GM12878 (cell line): Measurements from ENCODE around the gene SSR1. TPM values are rescaled to one million over a fixed set of nuclear protein-coding genes. Genes with fewer than 3 reads are reported as not detected.

ENCODE experiments used
- ATAC-seq: fragments of 200-7000 bp; cut with Tn5 transposase; 3 replicates; pipeline ENCODE4 v1.9.1; 2020; ENCODE audit warnings: mild to moderate bottlenecking, moderate library complexity
- BruUV-seq: library from RNA; stranded (reverse); fragments of 400-500 nt; replicated peaks from 2 replicates; lab custom pipeline; 2021; lab: Mats Ljungman, UMichigan
- CTCF ChIA-PET: fragments of 300-600 bp; sonication (Branson Sonifier 250); formaldehyde crosslinking; extraction: SDS; loops from one replicate; lab custom pipeline; 2021; ENCODE audit warnings: inconsistent platforms; lab: Yijun Ruan, JAX
- POLR2A ChIA-PET: fragments of 350-600 bp; formaldehyde crosslinking; extraction: SDS; loops from one replicate; lab custom pipeline; 2021; ENCODE audit warnings: inconsistent platforms; lab: Charles Lee
- RAD21 ChIA-PET: fragments of 300-600 bp; sonication (Branson Sonifier 250); formaldehyde crosslinking; loops from one replicate; lab custom pipeline; 2023; ENCODE audit warnings: antibody characterized with exemption; ENCODE audit not compliant: unreplicated experiment; lab: Charles Lee
- SMC1A ChIA-PET: fragments of 300-600 bp; sonication (Branson Sonifier 250); formaldehyde crosslinking; loops from one replicate; lab custom pipeline; 2023; ENCODE audit not compliant: unreplicated experiment, uncharacterized antibody; lab: Charles Lee
- DNase-seq: peaks from one replicate; pipeline ENCODE4 v3.0.0-alpha.2; 2011; ENCODE audit warnings: low read depth, low spot score
- FAIRE-seq: peaks from 3 replicates; lab custom pipeline; 2011; peaks lifted over from hg19 to GRCh38; lab: Jason Lieb, UNC
- H2AFZ ChIP-seq: 2 replicates; pipeline ENCODE4 v1.6.0; 2011; ENCODE audit warnings: low read depth, low read length, control low read depth; ENCODE audit not compliant: control insufficient read depth
- H3K27ac ChIP-seq: 2 replicates; pipeline ENCODE4 v1.5.1; 2011; ENCODE audit warnings: control low read depth; ENCODE audit not compliant: control insufficient read depth, insufficient read depth
- H3K27me3 ChIP-seq, 2 experiments: replicated peaks in 1 of 2; 2 replicates each; pipeline versions ENCODE4 v1.6.0 to v1.6.1; 2011; ENCODE audit warnings: low read length in 1 of 2; ENCODE audit not compliant: control insufficient read depth in 2 of 2, insufficient read depth in 2 of 2
- H3K36me3 ChIP-seq, 2 experiments: 2 replicates each; pipeline ENCODE4 v1.5.1; 2011; ENCODE audit warnings: low read length in 1 of 2; ENCODE audit not compliant: control insufficient read depth in 2 of 2, insufficient read depth in 2 of 2
- H3K4me1 ChIP-seq: 2 replicates; pipeline ENCODE4 v1.6.1; 2011; ENCODE audit warnings: mild to moderate bottlenecking, low read length, moderate library complexity, mixed read lengths; ENCODE audit not compliant: control insufficient read depth, insufficient read depth
- H3K4me2 ChIP-seq: 2 replicates; pipeline ENCODE4 v1.6.0; 2011; ENCODE audit warnings: control low read depth; ENCODE audit not compliant: control insufficient read depth, insufficient read depth
- H3K4me3 ChIP-seq: fragments of 200-600 bp; sonication (generic); 2 replicates; pipeline ENCODE4 v1.5.1; 2016
- H3K79me2 ChIP-seq: 2 replicates; pipeline ENCODE4 v1.6.0; 2011; ENCODE audit warnings: low read length; ENCODE audit not compliant: control insufficient read depth, insufficient read depth
- H3K9ac ChIP-seq: 2 replicates; pipeline ENCODE4 v1.8.0; 2011; ENCODE audit warnings: low read length, control low read depth, mixed read lengths; ENCODE audit not compliant: control insufficient read depth, insufficient read depth
- H3K9me3 ChIP-seq: replicated peaks from 3 replicates; pipeline ENCODE4 v1.5.1; 2011; ENCODE audit warnings: mild to moderate bottlenecking, low read length; ENCODE audit not compliant: control insufficient read depth, insufficient read depth
- H4K20me1 ChIP-seq: 2 replicates; pipeline ENCODE4 v1.6.0; 2011; ENCODE audit not compliant: control insufficient read depth, insufficient read depth
- BHLHE40 ChIP-seq, 2 experiments: fragments of 450-650 bp in 1 of 2; IDR thresholded peaks; 2 replicates each; pipeline ENCODE4 v1.6.1; 2011 to 2017; ENCODE audit warnings: low read depth in 2 of 2, borderline replicate concordance in 1 of 2, improper control_type of control experiment in 1 of 2, low read length in 1 of 2, mild to moderate bottlenecking in 1 of 2
- E2F8 ChIP-seq: fragments of 450-650 bp; IDR thresholded peaks from 2 replicates; pipeline ENCODE4 v1.6.1; 2018; ENCODE audit warnings: mild to moderate bottlenecking, low read depth, moderate library complexity; ENCODE audit not compliant: partially characterized antibody
- SMAD1 ChIP-seq: fragments of 450-650 bp; IDR thresholded peaks from 2 replicates; pipeline ENCODE4 v1.6.1; 2018; ENCODE audit warnings: mild to moderate bottlenecking, low read depth; ENCODE audit not compliant: partially characterized antibody
- SPI1 ChIP-seq: IDR thresholded peaks from 2 replicates; pipeline ENCODE4 v1.6.1; 2011; ENCODE audit warnings: low read depth, mild to moderate bottlenecking, low read length, moderate library complexity, borderline replicate concordance; ENCODE audit not compliant: insufficient read depth
- TBL1XR1 ChIP-seq: IDR thresholded peaks from 2 replicates; pipeline ENCODE4 v1.6.1; 2012; ENCODE audit warnings: low read depth, low read length, improper control_type of control experiment
- ZNF592 ChIP-seq: fragments of 450-650 bp; IDR thresholded peaks from 2 replicates; pipeline ENCODE4 v1.6.1; 2017; ENCODE audit warnings: mild to moderate bottlenecking, moderate library complexity
- WGBS: methylation state at CpG from one replicate; pipeline ENCODE4 v1.1.6; 2016; ENCODE audit warnings: low lambda C conversion rate; ENCODE audit not compliant: insufficient replicate concordance, insufficient coverage; ENCODE audit errors: missing lambda C conversion rate; 5-methylcytosine and 5-hydroxymethylcytosine counted together
- in situ Hi-C: fragments of 300-500 bp; cut with MboI; formaldehyde crosslinking; loops from 9 replicates; pipeline ENCODE4 v1.14.3; 2018; ENCODE audit warnings: mixed read lengths
- intact Hi-C: fragments of 100-400 bp; cut with micrococcal nuclease; formaldehyde crosslinking; loops from one replicate; pipeline ENCODE4 v1.14.2; 2022; ENCODE audit not compliant: unreplicated experiment
- polyA plus RNA-seq, 11 experiments: library from polyadenylated mRNA; depleted of rRNA in 4 of 11; unstranded in 6 of 11; stranded (reverse) in 5 of 11; fragments of >200 nt; fragmentation: Nextera tagmentation in 4 of 11; fragmentation: Illumina TruSeq in 1 of 11; extraction: Ambion mirVana in 4 of 11; extraction: Trizol in 1 of 11; gene quantifications; 1 replicate in 1 of 11; 2 replicates in 10 of 11; pipeline versions ENCODE4 v1.2.1 to v1.2.3, GENCODE V29; 2011 to 2016; ENCODE audit warnings: inconsistent platforms in 2 of 11, missing spikeins in 2 of 11, low read depth in 1 of 11
- total RNA-seq, 4 experiments: library from RNA; depleted of rRNA in 3 of 4; stranded (reverse); fragments of >200 nt in 3 of 4; fragmentation: Illumina TruSeq in 1 of 4; extraction: Trizol in 1 of 4; gene quantifications; 2 replicates each; pipeline versions ENCODE4 v1.2.1 to v1.2.3, GENCODE V29; 2013 to 2021
- TF ChIP-seq, protein P1 (sequence below): IDR thresholded peaks from 2 replicates; pipeline ENCODE4 v1.6.1; 2011; ENCODE audit warnings: mild to moderate bottlenecking, low read depth, low read length, moderate library complexity; ENCODE audit not compliant: insufficient replicate concordance

Gene SSR1
- total and polyA plus RNA-seq, 10 of the 15 experiments (the other 5 are each of a cell fraction or from before 2014, with no cell fraction given) = 42.0 to 209 (median 128) TPM

DNA sequence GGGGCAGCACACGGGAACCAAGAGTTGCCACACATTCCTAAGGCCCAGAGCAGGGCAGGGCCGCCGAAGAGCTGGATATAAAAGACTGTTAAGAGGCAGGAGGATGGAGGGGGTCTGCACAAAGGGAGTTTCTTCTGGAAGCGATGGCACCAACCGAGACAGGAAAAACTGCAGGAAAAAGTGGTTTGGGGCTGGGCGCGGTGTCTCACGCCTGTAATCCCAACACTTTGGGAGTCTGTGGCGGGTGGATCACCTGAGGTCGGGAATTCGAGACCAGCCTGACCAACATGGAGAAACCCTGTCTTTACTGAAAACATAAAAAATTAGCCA is 41.8 kb downstream of the SSR1 start (continued):
- TF ChIP-seq ZNF592 (no peak), SPI1 (no peak), TBL1XR1 (no peak)
- TF ChIP-seq, protein P1, sequence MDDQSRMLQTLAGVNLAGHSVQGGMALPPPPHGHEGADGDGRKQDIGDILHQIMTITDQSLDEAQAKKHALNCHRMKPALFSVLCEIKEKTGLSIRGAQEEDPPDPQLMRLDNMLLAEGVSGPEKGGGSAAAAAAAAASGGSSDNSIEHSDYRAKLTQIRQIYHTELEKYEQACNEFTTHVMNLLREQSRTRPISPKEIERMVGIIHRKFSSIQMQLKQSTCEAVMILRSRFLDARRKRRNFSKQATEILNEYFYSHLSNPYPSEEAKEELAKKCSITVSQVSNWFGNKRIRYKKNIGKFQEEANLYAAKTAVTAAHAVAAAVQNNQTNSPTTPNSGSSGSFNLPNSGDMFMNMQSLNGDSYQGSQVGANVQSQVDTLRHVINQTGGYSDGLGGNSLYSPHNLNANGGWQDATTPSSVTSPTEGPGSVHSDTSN = no peak

DNA sequence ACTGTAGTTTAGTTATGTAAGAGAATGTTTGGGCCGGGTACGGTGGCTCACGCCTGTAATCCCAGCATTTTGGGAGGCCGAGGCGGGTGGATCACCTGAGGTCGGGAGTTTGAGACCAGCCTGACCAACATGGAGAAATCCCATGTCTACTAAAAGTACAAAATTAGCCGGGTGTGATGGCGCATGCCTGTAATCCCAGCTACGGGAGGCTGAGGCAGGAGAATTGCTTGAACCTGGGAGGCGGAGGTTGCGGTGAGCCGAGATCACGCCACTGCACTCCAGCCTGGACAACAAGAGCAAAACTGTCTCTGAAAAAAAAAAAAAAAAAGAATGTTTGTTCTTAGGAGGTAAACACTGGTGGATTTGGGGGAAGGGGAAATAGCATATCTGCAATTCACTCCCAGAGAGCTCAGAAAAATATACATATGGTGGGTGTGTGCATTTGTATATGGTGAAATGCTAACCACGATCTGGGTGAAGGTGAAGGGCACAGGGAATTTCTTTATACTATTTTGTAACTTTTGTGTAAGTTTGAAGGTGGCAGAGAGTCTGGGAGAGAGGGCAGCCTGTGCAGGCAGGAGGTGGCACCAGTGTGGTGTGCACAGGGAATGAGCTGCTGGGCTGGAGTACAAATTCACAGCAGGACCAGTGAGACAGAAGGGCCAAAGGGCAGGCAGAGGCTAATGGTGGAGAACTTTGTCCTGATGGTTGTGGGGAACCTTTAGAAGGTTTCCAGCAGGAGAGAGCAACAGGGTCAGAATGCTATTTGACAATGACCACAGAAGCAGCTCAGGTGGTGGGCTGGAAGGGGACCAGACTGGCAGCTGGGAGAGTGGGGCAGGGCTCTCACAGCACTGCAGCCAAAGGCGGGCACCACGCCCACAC is 42.4 kb downstream of the SSR1 start:
- SMC1A ChIA-PET = interaction anchor here (0.8 kb wide), 1 partner anchor 29 kb away, joined by 3 read pairs; no protein-coding TSS in a partner anchor

More for the DNA sequence above, 42.4 kb downstream of the SSR1 start:
- in situ Hi-C loops (no loop called here), intact Hi-C loops (no loop called here)
- no peak overlapping the region for H3K4me2 ChIP-seq
- DNase-seq = no peak
- H3K27ac ChIP-seq = no peak overlapping the region
- H4K20me1 ChIP-seq = no peaks in the 10 kb centered on the region
- ChIA-PET POLR2A (interaction anchor here (0.6 kb wide), 1 partner anchor 34 kb away, joined by 3 read pairs; no protein-coding TSS in a partner anchor), CTCF (interaction anchor here (0.7 kb wide), 2 partner anchors 373 to 387 kb away, joined by 3 to 4 read pairs; no protein-coding TSS in a partner anchor), RAD21 (interaction anchor here (0.6 to 0.7 kb wide), 2 partner anchors 27 to 553 kb away, joined by 3 read pairs; no protein-coding TSS in a partner anchor)
- no peaks in the 10 kb centered on the region for H3K36me3 ChIP-seq
- H3K27me3 ChIP-seq = no peaks in the 10 kb centered on the region
- H3K9me3 ChIP-seq = no peaks in the 10 kb centered on the region; the same call in 1 of the 3 replicates
- 0 out of 2 replicates have a peak, but pooled peaks cover under 1% of the 10 kb centered on the region for H3K4me1 ChIP-seq
- no TSS peak for BruUV-seq
- H3K79me2 ChIP-seq = no peaks in the 10 kb centered on the region
- H3K9ac ChIP-seq = no peak overlapping the region
- no peak overlapping the region for H2AFZ ChIP-seq
- TF ChIP-seq SMAD1 = no peak
- TF ChIP-seq E2F8 = no peak
- TF ChIP-seq BHLHE40 (IDR thresholded peaks at IDR 0.05; ENCODE audit: borderline replicate concordance in 1 of 2, low read depth in 2 of 2, low read length in 1 of 2) = no peak
- ATAC-seq = no peak
- FAIRE-seq = no peak
- 61% methylated on average over 16 of the region's 16 CpGs for WGBS
- H3K4me3 ChIP-seq = no peak overlapping the region
